HCT116 (cell line): Measurements from ENCODE around the gene RIMBP2. TPM values are rescaled to one million over a fixed set of nuclear protein-coding genes. Genes with fewer than 3 reads are reported as not detected.

Experiments
- ATAC-seq: fragments of 200-7000 bp; cut with Tn5 transposase; 2 replicates; pipeline ENCODE4 v1.9.1; 2020; ENCODE audit warnings: mild to moderate bottlenecking, moderate library complexity
- BruUV-seq: library from RNA; stranded (reverse); fragments of 400-500 nt; replicated peaks from 2 replicates; lab custom pipeline; 2021; lab: Mats Ljungman, UMichigan
- CTCF ChIA-PET: fragments of 300-600 bp; sonication (Branson Sonifier 250); formaldehyde crosslinking; loops from one replicate; lab custom pipeline; 2021; ENCODE audit warnings: antibody characterized with exemption; lab: Charles Lee
- POLR2A ChIA-PET: fragments of 300-600, 350-600 bp; sonication (Branson Sonifier 250); formaldehyde crosslinking; loops from one replicate; lab custom pipeline; 2021; ENCODE audit warnings: antibody characterized with exemption; lab: Charles Lee
- RAD21 ChIA-PET, 2 experiments: fragments of 300-600 bp; sonication (Branson Sonifier 250); formaldehyde crosslinking; loops; one replicate each; lab custom pipeline; 2023; ENCODE audit warnings: low total read pairs in 2 of 2; ENCODE audit not compliant: uncharacterized antibody in 2 of 2, unreplicated experiment in 2 of 2, low non-redundant PET in 1 of 2; lab: Charles Lee
- DNase-seq: peaks from one replicate; pipeline ENCODE4 v3.0.0-alpha.2; 2010; ENCODE audit warnings: low read depth, low spot score
- H2AFZ ChIP-seq: fragments of 200-600 bp; shearing (Covaris generic), sonication (generic); 2 replicates; pipeline ENCODE4 v1.6.1; 2017; ENCODE audit warnings: low read depth, mixed run types, mixed read lengths, antibody characterized with exemption, low read length; ENCODE audit not compliant: poor library complexity, severe bottlenecking
- H3K27ac ChIP-seq: 2 replicates; pipeline ENCODE4 v1.5.1; 2012; ENCODE audit warnings: low read depth, low read length
- H3K27me3 ChIP-seq: fragments of 200-600 bp; sonication (generic); 2 replicates; pipeline ENCODE4 v1.6.1; 2016; ENCODE audit warnings: mixed run types, low read length, mixed read lengths; ENCODE audit not compliant: insufficient read depth
- H3K36me3 ChIP-seq, 2 experiments: fragments of 200-500 bp in 1 of 2; fragments of 200-600 bp in 1 of 2; sonication (Bioruptor generic) in 1 of 2; sonication (generic) in 1 of 2; 2 replicates each; pipeline versions ENCODE4 v1.5.1 to v1.6.1; 2014 to 2016; ENCODE audit warnings: low read length in 2 of 2, inconsistent platforms in 1 of 2, mixed read lengths in 1 of 2, mixed run types in 1 of 2; ENCODE audit not compliant: insufficient read depth in 2 of 2, control insufficient read depth in 1 of 2
- H3K4me1 ChIP-seq, 2 experiments: fragments of 200-600 bp in 1 of 2; sonication (generic) in 1 of 2; 2 replicates each; pipeline versions ENCODE4 v1.5.1 to v1.6.1; 2012 to 2017; ENCODE audit warnings: low read length in 2 of 2, inconsistent platforms in 1 of 2, mild to moderate bottlenecking in 1 of 2, mixed read lengths in 1 of 2, mixed run types in 1 of 2, moderate library complexity in 1 of 2; ENCODE audit not compliant: insufficient read depth in 2 of 2, control insufficient read depth in 1 of 2
- H3K4me2 ChIP-seq: fragments of 200-600 bp; sonication (generic); 2 replicates; pipeline ENCODE4 v1.6.1; 2017; ENCODE audit warnings: mixed run types, low read length, mixed read lengths
- H3K4me3 ChIP-seq, 2 experiments: fragments of 200-600 bp in 1 of 2; sonication (generic) in 1 of 2; replicated peaks in 1 of 2; 2 replicates each; pipeline ENCODE4 v1.5.1; 2011 to 2016; ENCODE audit warnings: low read length in 2 of 2, control low read depth in 1 of 2, low read depth in 1 of 2, mild to moderate bottlenecking in 1 of 2, mixed read lengths in 1 of 2, mixed run types in 1 of 2
- H3K79me2 ChIP-seq: fragments of 200-600 bp; sonication (generic); 2 replicates; pipeline ENCODE4 v1.6.1; 2017; ENCODE audit warnings: mild to moderate bottlenecking, mixed run types, low read length, moderate library complexity, mixed read lengths; ENCODE audit not compliant: insufficient read depth
- H3K9ac ChIP-seq: fragments of 200-600 bp; sonication (generic); 2 replicates; pipeline ENCODE4 v1.6.1; 2016; ENCODE audit warnings: low read length, mixed read lengths
- H3K9me2 ChIP-seq: fragments of 200-600 bp; sonication (generic), shearing (Covaris generic); 2 replicates; pipeline ENCODE4 v1.6.1; 2017; ENCODE audit warnings: mixed run types, mild to moderate bottlenecking, moderate library complexity; ENCODE audit not compliant: insufficient read depth
- H3K9me3 ChIP-seq, 2 experiments: fragments of 200-500 bp in 1 of 2; fragments of 200-600 bp in 1 of 2; sonication (Bioruptor generic) in 1 of 2; sonication (generic) in 1 of 2; 2 replicates each; pipeline ENCODE4 v1.6.1; 2014 to 2017; ENCODE audit warnings: low read length in 2 of 2, mixed read lengths in 2 of 2, inconsistent platforms in 1 of 2, low read depth in 1 of 2, mild to moderate bottlenecking in 1 of 2, mixed run types in 1 of 2, moderate library complexity in 1 of 2; ENCODE audit not compliant: control insufficient read depth in 1 of 2, insufficient read depth in 1 of 2
- H4K20me1 ChIP-seq: fragments of 200-600 bp; sonication (generic), shearing (Covaris generic); 2 replicates; pipeline ENCODE4 v1.6.1; 2017; ENCODE audit warnings: mixed run types, mild to moderate bottlenecking, moderate library complexity; ENCODE audit not compliant: insufficient read depth
- CBX3 ChIP-seq: IDR thresholded peaks from 2 replicates; pipeline ENCODE4 v1.6.1; 2012; ENCODE audit warnings: low read depth
- CEBPB ChIP-seq: IDR thresholded peaks from 2 replicates; pipeline ENCODE4 v1.6.1; 2012; ENCODE audit warnings: low read depth
- EGR1 ChIP-seq: IDR thresholded peaks from 2 replicates; pipeline ENCODE4 v1.6.1; 2012; ENCODE audit warnings: low read depth
- ELF1 ChIP-seq: IDR thresholded peaks from 2 replicates; pipeline ENCODE4 v1.6.1; 2012; ENCODE audit warnings: low read depth, borderline replicate concordance
- EZH2 ChIP-seq: fragments of 200-600 bp; sonication (generic); IDR thresholded peaks from 2 replicates; pipeline ENCODE4 v1.6.1; 2017; ENCODE audit warnings: antibody characterized with exemption, mixed run types
- EZH2phosphoT487 ChIP-seq: fragments of 200-600 bp; IDR thresholded peaks from 2 replicates; pipeline ENCODE4 v1.6.1; 2018; ENCODE audit warnings: antibody characterized with exemption, borderline replicate concordance
- FOSL1 ChIP-seq: IDR thresholded peaks from 2 replicates; pipeline ENCODE4 v1.6.1; 2012; ENCODE audit warnings: low read depth
- JUND ChIP-seq: IDR thresholded peaks from 2 replicates; pipeline ENCODE4 v1.6.1; 2012
- POLR2A ChIP-seq: IDR thresholded peaks from 2 replicates; pipeline ENCODE4 v1.7.0; 2011; ENCODE audit warnings: borderline replicate concordance; ENCODE audit not compliant: insufficient read depth, insufficient read length; ENCODE audit errors: extremely low read depth
- RAD21 ChIP-seq: IDR thresholded peaks from 2 replicates; pipeline ENCODE4 v1.6.1; 2012; ENCODE audit warnings: low read depth, mild to moderate bottlenecking
- SRF ChIP-seq: IDR thresholded peaks from 2 replicates; pipeline ENCODE4 v1.6.1; 2012; ENCODE audit warnings: low read depth
- TCF7L2 ChIP-seq: IDR thresholded peaks from 2 replicates; pipeline ENCODE4 v1.7.0; 2011; ENCODE audit warnings: borderline replicate concordance, inconsistent platforms; ENCODE audit not compliant: insufficient read depth, insufficient read length; ENCODE audit errors: extremely low read depth
- ZFX ChIP-seq: fragments of 450-650 bp; IDR thresholded peaks from 2 replicates; pipeline ENCODE4 v1.6.1; 2017
- ZNF274 ChIP-seq: fragments of 200-500 bp; sonication (Bioruptor generic); IDR thresholded peaks from 2 replicates; pipeline ENCODE4 v1.6.1; 2014; ENCODE audit warnings: mild to moderate bottlenecking, low read depth, low read length, inconsistent platforms
- intact Hi-C: fragments of 100-400 bp; cut with micrococcal nuclease; formaldehyde crosslinking; loops from 2 replicates; pipeline ENCODE4 v1.10.0; 2022
- total RNA-seq: library from RNA; stranded (reverse); gene quantifications from one replicate; pipeline ENCODE4 v1.2.1, GENCODE V29; 2021; ENCODE audit not compliant: unreplicated experiment
- TF ChIP-seq, protein P1 (sequence below): IDR thresholded peaks from 2 replicates; pipeline ENCODE4 v1.6.1; 2012
- TF ChIP-seq, protein P2 (sequence below): IDR thresholded peaks from 2 replicates; pipeline ENCODE4 v1.6.1; 2012
- TF ChIP-seq, protein P3 (sequence below), 3 experiments: fragments of 200-600 bp in 1 of 3; sonication (generic) in 1 of 3; IDR thresholded peaks in 2 of 3; conservative IDR thresholded peaks in 1 of 3; 2 replicates each; pipeline ENCODE4 v1.5.1; 2012 to 2017; ENCODE audit warnings: low read depth in 2 of 3, low read length in 2 of 3, antibody characterized with exemption in 1 of 3, borderline replicate concordance in 1 of 3, control low read depth in 1 of 3, mild to moderate bottlenecking in 1 of 3, mixed read lengths in 1 of 3, mixed run types in 1 of 3, moderate library complexity in 1 of 3; ENCODE audit not compliant: insufficient read depth in 1 of 3
- TF ChIP-seq, protein P4 (sequence below): IDR thresholded peaks from 2 replicates; pipeline ENCODE4 v1.6.1; 2012; ENCODE audit warnings: low read depth

The RIMBP2 gene
- total RNA-seq, 1 experiment from 2014 or later = not detected

DNA sequence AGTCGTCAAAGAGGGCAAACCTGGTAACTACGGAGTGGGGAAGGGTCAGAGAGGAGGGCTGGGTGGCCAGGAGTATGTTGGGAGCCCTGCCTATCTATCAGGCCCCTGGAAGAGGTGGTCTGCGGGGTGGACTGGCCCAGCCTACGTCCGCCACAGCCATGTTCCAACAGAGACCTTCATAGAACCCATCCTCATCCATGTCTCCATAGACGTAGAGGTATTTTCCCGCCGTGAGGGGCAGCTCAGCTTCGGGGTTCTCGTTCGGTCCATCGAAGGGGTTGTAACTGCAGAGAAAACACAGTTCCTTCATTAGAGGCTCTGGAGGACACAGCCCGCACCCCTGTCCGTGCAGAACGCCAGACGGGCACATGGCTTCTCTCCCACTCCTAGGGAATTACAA lies 271.1 kb downstream of the RIMBP2 start:
- ChIA-PET CTCF (no interaction called here), RAD21 (no interaction called here), POLR2A (no interaction called here)
- intact Hi-C loops = no loop called here
- no peak overlapping the region for H3K27ac ChIP-seq
- H3K4me3 ChIP-seq = no peak overlapping the region
- H3K79me2 ChIP-seq = no peaks in the 10 kb centered on the region
- no peak for DNase-seq
- no peaks in the 10 kb centered on the region for H3K9me2 ChIP-seq
- no peak overlapping the region for H3K4me2 ChIP-seq
- ATAC-seq = no peak
- H2AFZ ChIP-seq = no peak overlapping the region
- TF ChIP-seq, protein P1, sequence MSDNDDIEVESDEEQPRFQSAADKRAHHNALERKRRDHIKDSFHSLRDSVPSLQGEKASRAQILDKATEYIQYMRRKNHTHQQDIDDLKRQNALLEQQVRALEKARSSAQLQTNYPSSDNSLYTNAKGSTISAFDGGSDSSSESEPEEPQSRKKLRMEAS = no peak
- TF ChIP-seq, protein P2, sequence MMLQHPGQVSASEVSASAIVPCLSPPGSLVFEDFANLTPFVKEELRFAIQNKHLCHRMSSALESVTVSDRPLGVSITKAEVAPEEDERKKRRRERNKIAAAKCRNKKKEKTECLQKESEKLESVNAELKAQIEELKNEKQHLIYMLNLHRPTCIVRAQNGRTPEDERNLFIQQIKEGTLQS = no peak
- TF ChIP-seq POLR2A (no peak), TCF7L2 (no peak), EZH2 (no peak), CBX3 (no peak), ZNF274 (no peak), EZH2phosphoT487 (no peak), EGR1 (no peak), RAD21 (no peak), FOSL1 (no peak), CEBPB (no peak), SRF (no peak), JUND (no peak), ELF1 (no peak), ZFX (no peak)
- TF ChIP-seq, protein P3, sequence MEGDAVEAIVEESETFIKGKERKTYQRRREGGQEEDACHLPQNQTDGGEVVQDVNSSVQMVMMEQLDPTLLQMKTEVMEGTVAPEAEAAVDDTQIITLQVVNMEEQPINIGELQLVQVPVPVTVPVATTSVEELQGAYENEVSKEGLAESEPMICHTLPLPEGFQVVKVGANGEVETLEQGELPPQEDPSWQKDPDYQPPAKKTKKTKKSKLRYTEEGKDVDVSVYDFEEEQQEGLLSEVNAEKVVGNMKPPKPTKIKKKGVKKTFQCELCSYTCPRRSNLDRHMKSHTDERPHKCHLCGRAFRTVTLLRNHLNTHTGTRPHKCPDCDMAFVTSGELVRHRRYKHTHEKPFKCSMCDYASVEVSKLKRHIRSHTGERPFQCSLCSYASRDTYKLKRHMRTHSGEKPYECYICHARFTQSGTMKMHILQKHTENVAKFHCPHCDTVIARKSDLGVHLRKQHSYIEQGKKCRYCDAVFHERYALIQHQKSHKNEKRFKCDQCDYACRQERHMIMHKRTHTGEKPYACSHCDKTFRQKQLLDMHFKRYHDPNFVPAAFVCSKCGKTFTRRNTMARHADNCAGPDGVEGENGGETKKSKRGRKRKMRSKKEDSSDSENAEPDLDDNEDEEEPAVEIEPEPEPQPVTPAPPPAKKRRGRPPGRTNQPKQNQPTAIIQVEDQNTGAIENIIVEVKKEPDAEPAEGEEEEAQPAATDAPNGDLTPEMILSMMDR (IDR thresholded peaks at IDR 0.05 in 2 of 3, conservative IDR thresholded peaks at IDR 0.05 in 1 of 3; ENCODE audit: borderline replicate concordance in 1 of 3, insufficient read depth in 1 of 3, low read depth in 2 of 3, low read length in 2 of 3) = no peak
- TF ChIP-seq, protein P4, sequence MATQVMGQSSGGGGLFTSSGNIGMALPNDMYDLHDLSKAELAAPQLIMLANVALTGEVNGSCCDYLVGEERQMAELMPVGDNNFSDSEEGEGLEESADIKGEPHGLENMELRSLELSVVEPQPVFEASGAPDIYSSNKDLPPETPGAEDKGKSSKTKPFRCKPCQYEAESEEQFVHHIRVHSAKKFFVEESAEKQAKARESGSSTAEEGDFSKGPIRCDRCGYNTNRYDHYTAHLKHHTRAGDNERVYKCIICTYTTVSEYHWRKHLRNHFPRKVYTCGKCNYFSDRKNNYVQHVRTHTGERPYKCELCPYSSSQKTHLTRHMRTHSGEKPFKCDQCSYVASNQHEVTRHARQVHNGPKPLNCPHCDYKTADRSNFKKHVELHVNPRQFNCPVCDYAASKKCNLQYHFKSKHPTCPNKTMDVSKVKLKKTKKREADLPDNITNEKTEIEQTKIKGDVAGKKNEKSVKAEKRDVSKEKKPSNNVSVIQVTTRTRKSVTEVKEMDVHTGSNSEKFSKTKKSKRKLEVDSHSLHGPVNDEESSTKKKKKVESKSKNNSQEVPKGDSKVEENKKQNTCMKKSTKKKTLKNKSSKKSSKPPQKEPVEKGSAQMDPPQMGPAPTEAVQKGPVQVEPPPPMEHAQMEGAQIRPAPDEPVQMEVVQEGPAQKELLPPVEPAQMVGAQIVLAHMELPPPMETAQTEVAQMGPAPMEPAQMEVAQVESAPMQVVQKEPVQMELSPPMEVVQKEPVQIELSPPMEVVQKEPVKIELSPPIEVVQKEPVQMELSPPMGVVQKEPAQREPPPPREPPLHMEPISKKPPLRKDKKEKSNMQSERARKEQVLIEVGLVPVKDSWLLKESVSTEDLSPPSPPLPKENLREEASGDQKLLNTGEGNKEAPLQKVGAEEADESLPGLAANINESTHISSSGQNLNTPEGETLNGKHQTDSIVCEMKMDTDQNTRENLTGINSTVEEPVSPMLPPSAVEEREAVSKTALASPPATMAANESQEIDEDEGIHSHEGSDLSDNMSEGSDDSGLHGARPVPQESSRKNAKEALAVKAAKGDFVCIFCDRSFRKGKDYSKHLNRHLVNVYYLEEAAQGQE = no peak
- no peaks in the 10 kb centered on the region for H4K20me1 ChIP-seq
- H3K4me1 ChIP-seq = no peaks in the 10 kb centered on the region
- BruUV-seq = no TSS peak
- no peaks in the 10 kb centered on the region for H3K36me3 ChIP-seq
- no peaks in the 10 kb centered on the region; a peak in 1 of 4 replicates for H3K9me3 ChIP-seq
- no peak overlapping the region for H3K9ac ChIP-seq
- H3K27me3 ChIP-seq = no peaks in the 10 kb centered on the region
